Measurements from ENCODE around the gene EFR3B.

DNA sequence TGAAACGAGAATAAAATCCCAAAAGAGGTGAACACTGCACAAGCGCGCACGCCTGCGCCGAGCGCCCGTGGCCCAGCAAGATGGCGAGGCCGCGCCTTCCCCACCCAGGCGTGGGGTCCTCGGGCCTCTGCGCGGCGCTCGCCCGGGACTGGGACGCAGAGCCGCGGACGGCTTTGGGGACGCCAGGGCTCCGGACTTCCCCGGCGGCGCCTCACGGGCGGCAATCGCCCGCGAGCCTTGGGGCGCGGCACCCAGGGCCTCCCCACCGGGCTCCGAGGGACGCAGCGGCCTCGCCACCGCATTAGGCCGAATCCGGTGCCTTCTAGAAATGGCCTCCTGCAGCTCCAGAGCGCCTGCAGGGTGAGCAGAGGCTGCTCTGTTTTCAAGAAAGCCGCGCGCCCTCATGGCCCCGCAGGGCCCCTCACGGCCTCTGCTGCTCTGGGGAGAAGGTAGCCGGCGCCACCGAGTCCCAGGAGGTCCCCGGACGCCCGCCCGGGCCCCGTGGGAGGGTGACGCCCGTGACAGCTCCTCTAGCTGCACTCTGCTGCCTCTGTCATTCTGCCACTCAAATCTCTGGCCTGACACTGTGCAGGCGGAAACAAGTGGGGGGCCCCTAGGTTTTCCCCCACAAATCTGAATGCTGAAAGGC is 162.4 kb downstream of the EFR3B start:
- TF ChIP-seq SIN3A (IDR thresholded peaks at IDR 0.05; ENCODE audit: borderline replicate concordance, low read depth, low read length) = no peak
- no peak for TF ChIP-seq CTCF (IDR thresholded peaks at IDR 0.05)
- TF ChIP-seq, protein P1, sequence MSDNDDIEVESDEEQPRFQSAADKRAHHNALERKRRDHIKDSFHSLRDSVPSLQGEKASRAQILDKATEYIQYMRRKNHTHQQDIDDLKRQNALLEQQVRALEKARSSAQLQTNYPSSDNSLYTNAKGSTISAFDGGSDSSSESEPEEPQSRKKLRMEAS (IDR thresholded peaks at IDR 0.05; ENCODE audit: low read depth) = no peak
- TF ChIP-seq FOSL2 (IDR thresholded peaks at IDR 0.05; ENCODE audit: borderline replicate concordance, low read depth) = no peak
- no peak for TF ChIP-seq YY1 (IDR thresholded peaks at IDR 0.05; ENCODE audit: low read depth)
- TF ChIP-seq EP300 (IDR thresholded peaks at IDR 0.05; ENCODE audit: borderline replicate concordance in 1 of 2, low read depth in 1 of 2, low read length in 1 of 2) = no peak
- no peak for TF ChIP-seq CHD2 (IDR thresholded peaks at IDR 0.05; ENCODE audit: low read length, partially characterized antibody)

All from SK-N-SH (cell line).